G401 (cell line): Measurements from ENCODE around the gene VPS13A. TPM values are rescaled to one million over a fixed set of nuclear protein-coding genes. Genes with fewer than 3 reads are reported as not detected.
"Not testable (repeated sequence)": the region's sequence is repeated elsewhere in the genome, so short reads cannot be mapped to it uniquely, and the experiment has no call there.

Experiments
- DNase-seq: peaks from one replicate; pipeline ENCODE4 v3.0.0-alpha.2; 2015; ENCODE audit warnings: low spot score
- in situ Hi-C: cut with HindIII; loops from 2 replicates; pipeline ENCODE4 v1.10.0; 2016; ENCODE audit warnings: low sequenced_read_pairs, mixed read lengths
- total RNA-seq: library from RNA; depleted of rRNA; stranded (reverse); fragments of >200 nt; shearing (Covaris generic); gene quantifications from 2 replicates; pipeline ENCODE4 v1.2.3, GENCODE V29; 2014

The VPS13A gene
- total RNA-seq, 1 experiment from 2014 or later: 14.2 TPM

- in situ Hi-C loops: no loop called here
- no peak for DNase-seq
Measured at GRCh38 chr9:77277719-77278118, 100.4 kb downstream of the VPS13A start.

DNA sequence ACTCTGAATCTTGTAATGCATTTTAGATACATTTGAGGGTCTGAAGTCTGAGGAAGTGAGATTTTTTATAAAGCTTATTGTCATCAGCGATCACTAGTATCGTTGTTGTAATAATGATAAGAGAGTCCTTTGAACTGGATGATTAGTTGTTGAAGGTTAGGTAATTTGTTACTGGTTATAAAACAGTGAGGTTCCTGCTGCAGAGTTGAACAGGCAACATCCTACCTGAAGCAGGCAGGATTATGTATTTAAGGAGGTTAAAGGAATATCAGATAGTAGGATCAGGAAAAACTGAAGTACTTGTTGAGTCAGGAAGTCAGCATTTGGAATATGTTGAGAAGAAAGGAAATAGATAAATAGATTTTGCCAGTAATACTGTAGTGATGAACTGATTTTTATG, 106.7 kb downstream of the VPS13A start:
- in situ Hi-C loops: no loop called here
- DNase-seq: no peak

DNA sequence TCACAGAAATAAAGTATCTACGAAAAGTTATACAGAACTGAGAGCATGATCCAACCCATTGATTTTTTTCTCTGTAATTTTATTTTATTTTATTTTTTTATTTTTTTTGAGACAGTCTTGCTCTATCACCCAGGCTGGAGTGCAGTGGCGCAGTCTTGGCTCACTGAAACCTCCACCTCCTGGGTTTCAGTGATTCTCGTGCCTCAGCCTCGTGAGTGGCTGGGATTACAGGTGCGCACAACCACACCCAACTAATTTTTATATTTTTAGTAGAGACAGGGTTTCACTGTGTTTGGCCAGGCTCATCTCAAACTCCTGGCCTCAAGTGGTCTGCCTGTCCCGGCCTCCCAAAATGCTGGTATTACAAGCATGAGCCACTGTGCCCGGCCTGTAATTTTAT, 107.3 kb downstream of the VPS13A start:
- in situ Hi-C loops: no loop called here

GRCh38 chr9:77290373-77290772, 113.0 kb downstream of the VPS13A start:
- in situ Hi-C loops: no loop called here
- no peak for DNase-seq

More for the DNA sequence above, 107.3 kb downstream of the VPS13A start:
- DNase-seq: no peak

GRCh38 chr9:77291714-77292113, 114.4 kb downstream of the VPS13A start:
- peak; percentile 6 for DNase-seq
- in situ Hi-C loops: no loop called here

- in situ Hi-C loops: no loop called here
- DNase-seq: no peak
Measured at GRCh38 chr9:77293949-77294348, 116.6 kb downstream of the VPS13A start.

GRCh38 chr9:77304543-77304942, 127.2 kb downstream of the VPS13A start:
- no peak for DNase-seq
- in situ Hi-C loops: no loop called here

GRCh38 chr9:77305622-77306400, 128.5 kb downstream of the VPS13A start:
- no peak for DNase-seq
- in situ Hi-C loops: no loop called here

GRCh38 chr9:77307166-77307565, 129.8 kb downstream of the VPS13A start:
- in situ Hi-C loops: no loop called here
- no peak for DNase-seq

GRCh38 chr9:77316058-77316457, 138.7 kb downstream of the VPS13A start:
- in situ Hi-C loops: no loop called here
- no peak for DNase-seq

DNA sequence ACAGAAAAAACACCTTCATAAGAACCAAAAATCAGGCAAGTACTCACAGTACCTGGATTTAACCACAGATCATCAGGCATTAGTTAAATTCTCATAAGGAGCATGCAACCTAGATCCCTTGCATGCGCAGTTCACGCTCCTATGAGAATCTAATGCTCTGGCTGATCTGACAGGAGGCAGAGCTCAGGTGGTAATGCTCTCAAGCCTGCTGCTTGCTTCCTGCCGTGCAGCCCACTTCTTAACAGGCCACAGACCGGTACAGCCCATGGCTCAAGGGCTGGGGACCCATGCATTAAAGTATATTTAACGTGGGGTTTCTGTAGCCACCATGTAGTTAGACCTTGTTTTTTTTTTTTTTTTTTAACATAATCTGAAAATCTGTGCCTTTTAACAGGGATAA, 147.7 kb downstream of the VPS13A start:
- in situ Hi-C loops: no loop called here
- no peak for DNase-seq

DNA sequence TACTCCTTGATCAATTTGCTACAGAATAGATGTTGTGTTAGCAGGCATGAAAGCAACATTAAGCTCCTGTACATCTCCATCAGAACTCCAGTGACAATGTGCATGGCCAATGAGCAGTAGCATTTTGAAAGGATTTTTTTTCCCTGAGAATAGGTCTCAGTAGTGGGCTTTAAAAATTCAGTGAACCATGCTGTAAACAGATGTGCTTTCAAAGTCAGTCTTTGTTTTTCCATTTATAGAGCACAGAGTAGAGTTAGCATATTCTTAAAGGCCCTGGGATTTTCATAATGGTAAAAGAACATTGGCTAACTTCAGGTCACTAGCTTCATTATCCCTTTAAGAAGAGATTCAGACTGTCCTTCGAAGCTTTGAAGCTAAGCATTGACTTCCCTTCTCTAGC, 150.8 kb downstream of the VPS13A start:
- in situ Hi-C loops: no loop called here

DNA sequence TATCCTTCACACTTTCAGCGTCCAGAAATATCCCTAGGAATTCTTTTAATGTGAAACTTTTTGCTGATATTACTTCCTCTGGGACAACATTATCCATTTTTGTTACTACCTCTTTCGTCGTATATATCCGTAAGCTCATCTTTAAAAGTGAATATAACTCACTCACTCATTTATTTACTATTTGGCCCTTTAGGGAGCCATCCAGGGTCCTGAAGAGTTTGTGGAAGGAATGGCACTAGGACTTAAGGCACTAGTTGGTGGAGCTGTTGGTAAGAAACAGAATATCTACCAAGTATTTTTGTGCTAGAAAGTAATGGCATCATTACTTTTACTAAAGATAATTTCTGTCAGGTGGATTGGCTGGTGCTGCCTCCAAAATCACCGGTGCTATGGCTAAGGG, 192.7 kb downstream of the VPS13A start:
- in situ Hi-C loops: no loop called here
- no peak for DNase-seq

More for the DNA sequence above, 150.8 kb downstream of the VPS13A start:
- no peak for DNase-seq

DNA sequence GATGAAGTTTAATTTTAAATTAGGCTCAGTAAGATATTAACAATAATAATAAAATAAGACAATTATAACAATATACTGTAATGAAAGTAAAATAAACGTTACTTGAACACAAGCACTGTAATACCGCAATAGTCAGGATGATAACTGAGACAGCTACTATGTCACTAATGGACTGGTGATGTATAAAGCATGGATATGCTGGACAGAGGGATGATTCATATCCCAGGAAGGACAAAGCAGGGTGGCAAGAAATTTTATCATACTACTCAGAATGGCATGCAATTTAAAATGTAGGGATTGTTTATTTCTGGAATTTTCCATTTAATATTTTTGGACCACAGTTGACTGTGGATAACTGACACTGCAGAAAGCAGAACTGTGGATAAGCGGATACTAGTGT, 196.9 kb downstream of the VPS13A start:
- no peak for DNase-seq
- in situ Hi-C loops: no loop called here

DNA sequence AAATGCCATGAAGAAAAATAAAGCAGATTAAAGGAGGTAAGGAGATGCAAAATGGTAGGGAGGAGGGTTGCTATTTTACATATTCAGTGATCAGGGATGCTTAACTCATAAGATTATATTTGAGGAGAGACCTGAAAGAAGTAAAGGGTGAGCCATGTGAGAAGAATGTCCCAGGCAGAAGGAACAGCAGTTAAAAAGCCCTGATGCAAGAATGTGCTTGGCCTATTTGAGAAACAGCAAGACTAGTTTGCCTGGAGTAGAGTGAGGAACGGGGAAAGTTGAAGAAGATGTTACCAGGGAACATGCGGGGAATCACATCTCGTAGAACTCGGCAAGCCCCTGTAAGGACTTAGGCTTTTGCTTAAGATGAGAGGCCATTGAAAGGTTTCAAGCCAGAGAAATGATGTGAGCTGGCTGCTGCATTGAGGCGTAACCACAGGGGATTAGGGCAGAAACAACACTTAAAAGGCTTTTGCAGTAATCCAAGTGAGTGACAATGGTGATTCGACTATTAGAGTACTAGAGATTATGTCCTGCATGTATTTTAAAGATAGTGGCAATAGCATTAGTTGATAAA, 198.7 kb downstream of the VPS13A start:
- in situ Hi-C loops: no loop called here
- DNase-seq: no peak

GRCh38 chr9:77384406-77384805, 207.1 kb downstream of the VPS13A start:
- DNase-seq: no peak
- in situ Hi-C loops: no loop called here

GRCh38 chr9:77386187-77386586, 208.9 kb downstream of the VPS13A start:
- in situ Hi-C loops: no loop called here
- no peak for DNase-seq

DNA sequence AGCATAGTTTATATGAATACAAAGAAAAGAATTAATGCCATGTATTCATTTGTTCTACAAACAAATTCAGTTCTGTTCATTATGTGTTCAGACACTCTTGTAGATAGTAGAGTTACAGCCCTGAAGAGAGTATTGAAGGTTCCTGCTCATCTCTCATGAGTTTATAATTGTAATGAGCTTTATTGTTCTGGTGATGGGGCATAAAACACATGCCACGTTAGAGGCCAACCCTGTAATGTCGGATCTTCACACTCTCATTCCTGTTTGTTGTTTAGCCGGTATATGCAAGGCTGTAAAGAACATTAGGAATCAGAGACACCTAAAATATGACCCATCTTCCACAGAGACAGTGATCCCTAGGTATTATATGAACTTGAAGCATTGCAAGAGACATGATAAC, 214.5 kb downstream of the VPS13A start:
- no peak for DNase-seq
- in situ Hi-C loops: no loop called here

DNA sequence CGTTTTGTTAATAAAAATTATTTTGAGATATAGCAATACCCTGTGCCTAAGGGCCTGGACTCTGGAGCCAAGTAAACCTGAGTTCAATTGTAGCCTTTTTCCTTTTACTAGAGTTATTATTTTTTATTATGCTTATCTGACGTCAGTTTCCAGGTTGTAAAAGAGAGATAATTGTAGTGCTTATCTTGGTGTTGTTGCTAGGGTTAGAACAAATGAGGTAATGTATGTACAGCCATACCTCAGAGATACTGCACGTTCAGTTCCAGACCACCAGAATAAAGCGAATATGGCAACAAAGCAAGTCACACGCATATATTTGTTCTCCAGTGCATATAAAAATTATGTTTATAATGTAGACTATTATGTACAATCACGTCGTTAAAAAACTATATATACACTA, 215.0 kb downstream of the VPS13A start:
- DNase-seq: no peak
- in situ Hi-C loops: no loop called here

- in situ Hi-C loops, DNase-seq: not testable (repeated sequence)
Measured at GRCh38 chr9:77398581-77398980, 221.2 kb downstream of the VPS13A start.

- in situ Hi-C loops: no loop called here
- DNase-seq: no peak
Measured at GRCh38 chr9:77399964-77400363, 222.6 kb downstream of the VPS13A start.
